Heart right ventricle (tissue), 16 donors: Measurements from ENCODE around the gene FAM78B. TPM values are rescaled to one million over a fixed set of nuclear protein-coding genes. Genes with fewer than 3 reads are reported as not detected.

Experiments used
- ATAC-seq, 8 donors: fragments of 200-7000 bp; cut with Tn5 transposase; one replicate each; pipeline ENCODE4 v1.9.1; 2020; ENCODE audit warnings: mild to moderate bottlenecking in 8 of 8, moderate library complexity in 8 of 8, moderate number of reproducible peaks in 1 of 8
- DNase-seq, 2 donors: peaks; one replicate each; pipeline ENCODE4 v3.0.0-alpha.2; 2020
- H3K27ac ChIP-seq, 10 donors: fragments of 200-600 bp; sonication (generic) in 2 of 10; one replicate each; pipeline versions ENCODE4 v1.5.0 to v1.8.0; 2020 to 2022; ENCODE audit warnings: mild to moderate bottlenecking in 3 of 10
- H3K27me3 ChIP-seq, 7 donors: fragments of 200-600 bp; one replicate each; pipeline ENCODE4 v1.8.0; 2021 to 2022; ENCODE audit warnings: mild to moderate bottlenecking in 2 of 7
- H3K36me3 ChIP-seq, 9 donors: fragments of 200-600 bp; sonication (generic) in 1 of 9; one replicate each; pipeline versions ENCODE4 v1.5.0 to v1.8.0; 2020 to 2022; ENCODE audit warnings: mild to moderate bottlenecking in 2 of 9
- H3K4me1 ChIP-seq, 9 donors: fragments of 200-600 bp; sonication (generic) in 1 of 9; one replicate each; pipeline versions ENCODE4 v1.5.0 to v1.8.0; 2020 to 2022; ENCODE audit warnings: mild to moderate bottlenecking in 4 of 9
- H3K4me3 ChIP-seq, 10 donors: fragments of 200-600 bp; sonication (generic) in 2 of 10; one replicate each; pipeline versions ENCODE4 v1.5.0 to v1.8.0; 2020 to 2022; ENCODE audit warnings: mild to moderate bottlenecking in 7 of 10, moderate library complexity in 2 of 10
- H3K9me3 ChIP-seq, 11 donors: fragments of 200-600 bp in 10 of 11; sonication (generic) in 2 of 11; one replicate each; pipeline versions ENCODE4 v1.5.0 to v1.8.0; 2013 to 2022; ENCODE audit warnings: mild to moderate bottlenecking in 2 of 11, control low read depth in 1 of 11, moderate library complexity in 1 of 11
- CTCF ChIP-seq, 9 donors: fragments of 200-600 bp; sonication (generic) in 2 of 9; IDR thresholded peaks; one replicate each; pipeline versions ENCODE4 v1.5.0 to v1.8.0; 2021 to 2022; ENCODE audit warnings: antibody characterized with exemption in 9 of 9, mild to moderate bottlenecking in 5 of 9, moderate library complexity in 1 of 9
- WGBS, 2 donors: extraction: QIAGEN DNeasy Blood & Tissue Kit; methylation state at CpG; one replicate each; pipeline ENCODE4 v1.1.7; 2013; ENCODE audit warnings: inconsistent platforms in 1 of 2; 5-methylcytosine and 5-hydroxymethylcytosine counted together
- intact Hi-C, 10 donors: fragments of 100-400 bp; cut with DNase I; formaldehyde crosslinking; loops; one replicate each; pipeline versions ENCODE4 v1.11.1 to v1.14.2; 2022
- polyA plus RNA-seq, 2 donors: library from polyadenylated mRNA; stranded (reverse); fragments of 200-250 nt; gene quantifications; one replicate each; pipeline ENCODE4 v1.2.3, GENCODE V29; 2013
- total RNA-seq, 10 donors: library from RNA; stranded (reverse); fragmentation: NEBNext Ultra II Directional in 3 of 10; extraction: Animal tissue kit (Norgen Biotek cat#: 25700) in 3 of 10; gene quantifications; one replicate each; pipeline versions ENCODE4 v1.2.1 to v1.2.4, GENCODE V29; 2021 to 2023
- donor health status: Arrhythmogenic right ventricular cardiomyopathy.
- donor health status: ischemic (EF 13 %, LVEDD 7.1; RV severe dilation, severe dysfunction).
- donor health status: healthy with polysubstance abuse.
- donor health status: DM: no; HTN: yes; CAD: no.
- donor health status: DM: no; HTN: no; CAD: no.
- donor health status: ischemic (EF 25% LVEDD 6.9; RV normal size, moderate dysfunction).
- donor health status: ischemic (EF 25% LVEDD 5.7; RV mildly dilated, moderate dysfunction).
- donor health status: healthy.
- donor health status: DM: yes; HTN: yes; CAD: no.
- donor health status: Ischemic cardiomyopathy.
- donor health status: ischemic (EF 35%, LVEDD 5.7; RV mildly dilated, moderate dysfunction).
- donor health status: nonischemic (EF 11% LVEDD 7.7; RV severe dilation, severe dysfunction).
- donor health status: DM: yes; HTN: yes; CAD: no.
- donor health status: PGD.
- donor health status: ischemic (EF 29% LVEDD 5.4; RV normal size, mild dysfunction).
- donor health status: nonischemic (EF 23%, LVEDD 6.1; RV moderate dilation, normal function).

Gene FAM78B
- total and polyA plus RNA-seq, 12 donors: 1.4 to 5.4 (median 2.4) TPM

GRCh38 chr1:166152978-166153377 is 13.8 kb downstream of the FAM78B start:
- Histone ChIP-seq H3K27me3 (no peaks in the 10 kb centered on the region), H3K4me1 (peaks cover 0 to 13% (median 3%) of the 10 kb centered on the region in 9 donors), H3K36me3 (no peaks in the 10 kb centered on the region), H3K27ac (no peak overlapping the region), H3K4me3 (no peak overlapping the region), H3K9me3 (no peaks in the 10 kb centered on the region)
- DNase-seq (no peak), ATAC-seq (peak in 2 of 8 donors; percentile 31 to 72)
- intact Hi-C loops: no loop called here
- 79 to 81% methylated on average over 2 of the region's 2 CpGs for WGBS, 2 donors
- TF ChIP-seq CTCF (IDR thresholded peaks at IDR 0.05): no peak

- H3K27ac ChIP-seq: no peak overlapping the region
- H3K36me3 ChIP-seq: no peaks in the 10 kb centered on the region
- intact Hi-C loops: no loop called here
- peaks cover 0 to 6% (median 0%) of the 10 kb centered on the region in 9 donors for H3K4me1 ChIP-seq
- no peaks in the 10 kb centered on the region for H3K9me3 ChIP-seq
- no peak for ATAC-seq
- 89 to 92% methylated on average over 5 of the region's 5 CpGs for WGBS, 2 donors
- H3K27me3 ChIP-seq: no peaks in the 10 kb centered on the region
- no peak for TF ChIP-seq CTCF (IDR thresholded peaks at IDR 0.05)
- H3K4me3 ChIP-seq: no peak overlapping the region
- no peak for DNase-seq
Measured at GRCh38 chr1:166151804-166152203, 15.0 kb downstream of the FAM78B start.

- H3K36me3 ChIP-seq: no peaks in the 10 kb centered on the region
- intact Hi-C loops: no loop called here
- DNase-seq (no peak), ATAC-seq (no peak)
- no peaks in the 10 kb centered on the region for H3K9me3 ChIP-seq
- H3K27ac ChIP-seq: no peak overlapping the region
- no peaks in the 10 kb centered on the region for H3K4me1 ChIP-seq
- 45 to 74% methylated on average over 1 of the region's 1 CpG for WGBS, 2 donors
- H3K4me3 ChIP-seq: no peak overlapping the region
- no peak for TF ChIP-seq CTCF (IDR thresholded peaks at IDR 0.05)
- H3K27me3 ChIP-seq: no peaks in the 10 kb centered on the region
Measured at GRCh38 chr1:166145499-166145898, 21.3 kb downstream of the FAM78B start.

- Histone ChIP-seq H3K36me3 (no peaks in the 10 kb centered on the region), H3K4me3 (no peak overlapping the region), H3K4me1 (no peaks in the 10 kb centered on the region), H3K27me3 (no peaks in the 10 kb centered on the region), H3K9me3 (no peaks in the 10 kb centered on the region), H3K27ac (no peak overlapping the region)
- TF ChIP-seq CTCF (IDR thresholded peaks at IDR 0.05): no peak
- intact Hi-C loops: no loop called here
- no peak for ATAC-seq
- DNase-seq: no peak
Measured at GRCh38 chr1:166141969-166142368, 24.8 kb downstream of the FAM78B start.

GRCh38 chr1:166140251-166140650 is 26.6 kb downstream of the FAM78B start:
- Histone ChIP-seq H3K9me3 (no peaks in the 10 kb centered on the region), H3K4me1 (no peaks in the 10 kb centered on the region), H3K27ac (no peak overlapping the region), H3K36me3 (no peaks in the 10 kb centered on the region), H3K27me3 (no peaks in the 10 kb centered on the region), H3K4me3 (no peak overlapping the region)
- no peak for TF ChIP-seq CTCF (IDR thresholded peaks at IDR 0.05)
- ATAC-seq (no peak), DNase-seq (no peak)
- 79 to 91% methylated on average over 6 of the region's 6 CpGs for WGBS, 2 donors
- intact Hi-C loops: no loop called here
